Measurements from ENCODE around the gene IRF4. TPM values are rescaled to one million over a fixed set of nuclear protein-coding genes. Genes with fewer than 3 reads are reported as not detected.

The IRF4 gene
- total and polyA plus RNA-seq, 2 donors (not counting 1 experiment from before 2014, with no cell fraction given): 75.7 to 142 TPM

- TF ChIP-seq EZH2 (IDR thresholded peaks at IDR 0.05; ENCODE audit: borderline replicate concordance, insufficient read depth, low read depth, low read length, poor library complexity, severe bottlenecking): no peak
- TF ChIP-seq CTCF (IDR thresholded peaks at IDR 0.05): no peak
- Histone ChIP-seq H3K4me1 (ENCODE audit: control insufficient read depth in 2 of 2, insufficient read depth in 2 of 2, low read length in 2 of 2) (peaks cover 17 to 24% of the 10 kb centered on the region in 2 donors), H3K79me2 (ENCODE audit: control insufficient read depth, insufficient read depth, low read length) (no peaks in the 10 kb centered on the region), H3K9ac (ENCODE audit: low read length) (no peak overlapping the region), H3K4me3 (ENCODE audit: control extremely low read depth in 1 of 5, extremely low read depth in 1 of 5, insufficient read depth in 1 of 5, low read depth in 2 of 5, low read length in 4 of 5) (no peak overlapping the region), H3K4me2 (replicated peaks; ENCODE audit: low read depth, low read length, poor library complexity, severe bottlenecking) (no peak overlapping the region), H3K36me3 (replicated peaks in 1 of 2; ENCODE audit: control extremely low read depth in 1 of 2, control insufficient read depth in 1 of 2, extremely low read depth in 1 of 2, insufficient read depth in 2 of 2, low read length in 1 of 2) (no peaks in the 10 kb centered on the region), H3K9me3 (ENCODE audit: control extremely low read depth in 1 of 3, control insufficient read depth in 2 of 3, insufficient read depth in 1 of 3, low read length in 2 of 3) (peaks cover 0 to 24% (median 0%) of the 10 kb centered on the region in 3 donors), H2AFZ (ENCODE audit: insufficient read depth, low read depth, low read length, poor library complexity, severe bottlenecking) (no peak overlapping the region), H3K27ac (ENCODE audit: low read length in 2 of 2) (no peak overlapping the region), H4K20me1 (ENCODE audit: control insufficient read depth, insufficient read depth, low read length, poor library complexity, severe bottlenecking) (no peaks in the 10 kb centered on the region), H3K27me3 (replicated peaks in 1 of 4; ENCODE audit: control extremely low read depth in 1 of 4, control insufficient read depth in 3 of 4, insufficient read depth in 4 of 4, low read length in 3 of 4) (no peaks in the 10 kb centered on the region)
- ChIA-PET CTCF (no interaction called here), POLR2A (no interaction called here)
- 86% methylated on average over 15 of the region's 19 CpGs for WGBS (ENCODE audit: insufficient coverage)
- no peak for ATAC-seq (ENCODE audit: low read depth)
- Mint-ChIP-seq H3K27ac (no peak overlapping the region), H3K9me3 (ENCODE audit: insufficient read depth) (no peaks in the 10 kb centered on the region), H3K4me1 (peaks cover 40% of the 10 kb centered on the region), H3K27me3 (peaks cover 15% of the 10 kb centered on the region), H3K4me3 (peak overlapping the region; percentile 4)
- intact Hi-C loops (cut with micrococcal nuclease): no loop called here
- DNase-seq: no peak
Measured at GRCh38 chr6:366389-367297, 24.9 kb upstream of the IRF4 start.

- TF ChIP-seq CTCF (IDR thresholded peaks at IDR 0.05) (no peak), EZH2 (IDR thresholded peaks at IDR 0.05; ENCODE audit: borderline replicate concordance, insufficient read depth, low read depth, low read length, poor library complexity, severe bottlenecking) (no peak)
- POLR2A ChIA-PET: no interaction called here
Measured at GRCh38 chr6:367298-367794, 24.2 kb upstream of the IRF4 start.

More at GRCh38 chr6:367298-367794, 24.2 kb upstream of the IRF4 start:
- no peaks in the 10 kb centered on the region for H3K36me3 ChIP-seq (replicated peaks in 1 of 2; ENCODE audit: control extremely low read depth in 1 of 2, control insufficient read depth in 1 of 2, extremely low read depth in 1 of 2, insufficient read depth in 2 of 2, low read length in 1 of 2)
- H3K79me2 ChIP-seq (ENCODE audit: control insufficient read depth, insufficient read depth, low read length): no peaks in the 10 kb centered on the region
- H2AFZ ChIP-seq (ENCODE audit: insufficient read depth, low read depth, low read length, poor library complexity, severe bottlenecking): no peak overlapping the region
- Mint-ChIP-seq H3K27ac (no peak overlapping the region), H3K9me3 (ENCODE audit: insufficient read depth) (no peaks in the 10 kb centered on the region), H3K27me3 (peaks cover 15% of the 10 kb centered on the region), H3K4me3 (no peak overlapping the region), H3K4me1 (peaks cover 39% of the 10 kb centered on the region)
- intact Hi-C loops (cut with micrococcal nuclease): no loop called here
- CTCF ChIA-PET: no interaction called here
- H3K9ac ChIP-seq (ENCODE audit: low read length): no peak overlapping the region
- 86% methylated on average over 8 of the region's 8 CpGs for WGBS (ENCODE audit: insufficient coverage)
- DNase-seq (no peak), ATAC-seq (ENCODE audit: low read depth) (no peak)
- H3K4me3 ChIP-seq (ENCODE audit: control extremely low read depth in 1 of 5, extremely low read depth in 1 of 5, insufficient read depth in 1 of 5, low read depth in 2 of 5, low read length in 4 of 5): no peak overlapping the region
- H3K9me3 ChIP-seq (ENCODE audit: control extremely low read depth in 1 of 3, control insufficient read depth in 2 of 3, insufficient read depth in 1 of 3, low read length in 2 of 3): peaks cover 0 to 28% (median 0%) of the 10 kb centered on the region in 3 donors
- H4K20me1 ChIP-seq (ENCODE audit: control insufficient read depth, insufficient read depth, low read length, poor library complexity, severe bottlenecking): no peaks in the 10 kb centered on the region
- H3K27me3 ChIP-seq (replicated peaks in 1 of 4; ENCODE audit: control extremely low read depth in 1 of 4, control insufficient read depth in 3 of 4, insufficient read depth in 4 of 4, low read length in 3 of 4): peaks cover 0 to 2% (median 0%) of the 10 kb centered on the region in 4 experiments
- no peak overlapping the region for H3K27ac ChIP-seq (ENCODE audit: low read length in 2 of 2)
- H3K4me2 ChIP-seq (replicated peaks; ENCODE audit: low read depth, low read length, poor library complexity, severe bottlenecking): no peak overlapping the region
- peaks cover 20 to 28% of the 10 kb centered on the region in 2 donors for H3K4me1 ChIP-seq (ENCODE audit: control insufficient read depth in 2 of 2, insufficient read depth in 2 of 2, low read length in 2 of 2)

Data from B cell (primary cell).